Measurements from ENCODE around the gene UTP4.
A peak's percentile ranks its signal among the peaks of the same experiment; 100 is the strongest.
"Not testable (repeated sequence)": the region's sequence is repeated elsewhere in the genome, so short reads cannot be mapped to it uniquely, and the experiment has no call there.

Gene UTP4

GRCh38 chr16:69116906-69117305, 15.5 kb upstream of the UTP4 start:
- no peak overlapping the region for H3K27ac Mint-ChIP-seq
- H3K9me3 Mint-ChIP-seq = no peaks in the 10 kb centered on the region
- no peak overlapping the region for H3K4me3 Mint-ChIP-seq
- DNase-seq (ENCODE audit: low spot score in 2 of 2) (no peak), ATAC-seq (no peak)
- H3K4me1 Mint-ChIP-seq = peaks cover 12% of the 10 kb centered on the region
- H3K36me3 Mint-ChIP-seq = peaks cover 85% of the 10 kb centered on the region

GRCh38 chr16:69118468-69118867, 14.0 kb upstream of the UTP4 start:
- Mint-ChIP-seq H3K27ac (no peak overlapping the region), H3K4me1 (peaks cover 6% of the 10 kb centered on the region), H3K36me3 (peaks cover 81% of the 10 kb centered on the region), H3K4me3 (no peak overlapping the region), H3K9me3 (no peaks in the 10 kb centered on the region)
- no peak for ATAC-seq
- no peak for DNase-seq (ENCODE audit: low spot score in 2 of 2)

GRCh38 chr16:69118994-69119393, 13.5 kb upstream of the UTP4 start:
- no peak for ATAC-seq
- H3K9me3 Mint-ChIP-seq = no peaks in the 10 kb centered on the region
- no peak overlapping the region for H3K27ac Mint-ChIP-seq
- no peak for DNase-seq (ENCODE audit: low spot score in 2 of 2)
- H3K36me3 Mint-ChIP-seq = peaks cover 77% of the 10 kb centered on the region
- peaks cover 3% of the 10 kb centered on the region for H3K4me1 Mint-ChIP-seq
- no peak overlapping the region for H3K4me3 Mint-ChIP-seq

DNA sequence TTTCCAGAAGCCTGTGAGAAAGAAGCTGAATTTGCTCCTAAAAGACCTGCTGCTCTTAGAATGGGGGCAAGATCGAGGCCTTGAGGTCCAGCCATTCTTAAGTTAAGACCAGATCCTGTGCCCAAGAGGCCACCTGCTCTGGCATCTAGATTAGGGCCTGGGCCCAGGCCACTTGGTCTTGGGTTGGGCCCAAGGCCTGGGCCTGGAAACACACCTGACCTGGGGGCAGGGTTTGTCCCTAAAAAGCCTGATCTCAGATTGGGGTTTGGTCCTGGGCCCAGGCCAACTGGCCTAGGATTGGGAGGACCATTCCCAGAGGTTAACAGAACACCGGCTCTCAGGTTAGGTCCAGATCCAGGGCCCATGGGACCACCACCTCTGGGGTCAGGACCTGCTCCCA, 12.9 kb upstream of the UTP4 start:
- ATAC-seq = no peak
- DNase-seq (ENCODE audit: low spot score in 2 of 2) = no peak
- H3K36me3 Mint-ChIP-seq = peaks cover 72% of the 10 kb centered on the region

GRCh38 chr16:69120096-69120664, 12.3 kb upstream of the UTP4 start:
- H3K4me1 Mint-ChIP-seq = no peaks in the 10 kb centered on the region
- H3K4me3 Mint-ChIP-seq = no peak overlapping the region
- H3K9me3 Mint-ChIP-seq = no peaks in the 10 kb centered on the region
- no peak for ATAC-seq
- no peak for DNase-seq (ENCODE audit: low spot score in 2 of 2)
- peak overlapping the region; percentile 20 for H3K27ac Mint-ChIP-seq
- peaks cover 66% of the 10 kb centered on the region for H3K36me3 Mint-ChIP-seq

More for the DNA sequence above, 12.9 kb upstream of the UTP4 start:
- H3K4me3 Mint-ChIP-seq = no peak overlapping the region
- H3K27ac Mint-ChIP-seq = no peak overlapping the region
- H3K9me3 Mint-ChIP-seq = no peaks in the 10 kb centered on the region
- H3K4me1 Mint-ChIP-seq = no peaks in the 10 kb centered on the region

DNA sequence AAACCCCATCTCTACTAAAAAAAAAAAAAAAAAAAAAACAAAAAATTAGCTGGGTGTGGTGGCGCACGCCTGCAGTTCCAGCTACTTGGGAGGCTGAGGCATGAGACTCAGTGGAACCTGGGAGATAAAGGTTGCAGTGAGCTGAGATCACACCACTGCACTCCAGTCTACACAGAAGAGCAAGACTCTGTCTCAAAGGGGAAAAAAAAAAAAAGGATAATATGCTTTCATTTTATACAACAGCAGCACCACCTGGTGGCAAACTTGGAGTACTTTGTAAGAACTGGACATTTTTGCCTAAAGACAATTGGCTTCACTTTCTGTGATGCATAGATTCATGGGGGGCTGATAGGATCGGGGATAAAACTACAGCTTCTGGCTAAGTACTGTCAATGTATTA, 8.5 kb upstream of the UTP4 start:
- peak; percentile 31 to 69 for DNase-seq (ENCODE audit: low spot score in 2 of 2)

GRCh38 chr16:69124406-69124805, 8.0 kb upstream of the UTP4 start:
- Mint-ChIP-seq H3K4me1 (peaks cover 12% of the 10 kb centered on the region), H3K36me3 (peaks cover 56% of the 10 kb centered on the region)
- not testable (repeated sequence) for H3K27ac Mint-ChIP-seq; DNase-seq (ENCODE audit: low spot score in 2 of 2); H3K9me3 Mint-ChIP-seq; ATAC-seq; H3K4me3 Mint-ChIP-seq

More for the DNA sequence above, 8.5 kb upstream of the UTP4 start:
- no peak overlapping the region for H3K27ac Mint-ChIP-seq
- H3K9me3 Mint-ChIP-seq = no peaks in the 10 kb centered on the region
- no peak overlapping the region for H3K4me3 Mint-ChIP-seq
- H3K4me1 Mint-ChIP-seq = peaks cover 10% of the 10 kb centered on the region
- peaks cover 56% of the 10 kb centered on the region for H3K36me3 Mint-ChIP-seq
- peak; percentile 58 for ATAC-seq

DNA sequence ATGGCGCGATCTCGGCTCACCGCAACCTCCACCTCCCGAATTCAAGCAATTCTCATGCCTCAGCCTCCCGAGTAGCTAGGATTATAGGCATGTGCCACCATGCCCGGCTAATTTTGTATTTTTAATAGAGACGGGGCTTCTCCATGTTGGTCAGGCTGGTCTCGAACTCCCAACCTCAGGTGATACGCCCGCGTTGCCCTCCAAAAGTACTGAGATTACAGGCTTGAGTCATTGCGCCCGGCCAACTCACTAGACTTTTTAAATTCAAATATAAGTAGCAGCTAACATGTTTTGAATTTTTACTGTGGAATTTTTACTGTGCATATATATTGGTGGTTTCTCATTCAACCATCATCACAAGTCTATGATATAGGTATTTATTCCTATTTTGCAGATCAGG, 7.5 kb upstream of the UTP4 start:
- not testable (repeated sequence) for ATAC-seq; DNase-seq (ENCODE audit: low spot score in 2 of 2); H3K4me3 Mint-ChIP-seq; H3K9me3 Mint-ChIP-seq; H3K27ac Mint-ChIP-seq
- Mint-ChIP-seq H3K36me3 (peaks cover 56% of the 10 kb centered on the region), H3K4me1 (peaks cover 17% of the 10 kb centered on the region)

GRCh38 chr16:69126221-69126620, 6.2 kb upstream of the UTP4 start:
- H3K4me1 Mint-ChIP-seq = peaks cover 26% of the 10 kb centered on the region
- ATAC-seq (no peak), DNase-seq (ENCODE audit: low spot score in 2 of 2) (no peak)
- no peak overlapping the region for H3K4me3 Mint-ChIP-seq
- H3K27ac Mint-ChIP-seq = no peak overlapping the region
- H3K9me3 Mint-ChIP-seq = no peaks in the 10 kb centered on the region
- H3K36me3 Mint-ChIP-seq = peaks cover 51% of the 10 kb centered on the region

DNA sequence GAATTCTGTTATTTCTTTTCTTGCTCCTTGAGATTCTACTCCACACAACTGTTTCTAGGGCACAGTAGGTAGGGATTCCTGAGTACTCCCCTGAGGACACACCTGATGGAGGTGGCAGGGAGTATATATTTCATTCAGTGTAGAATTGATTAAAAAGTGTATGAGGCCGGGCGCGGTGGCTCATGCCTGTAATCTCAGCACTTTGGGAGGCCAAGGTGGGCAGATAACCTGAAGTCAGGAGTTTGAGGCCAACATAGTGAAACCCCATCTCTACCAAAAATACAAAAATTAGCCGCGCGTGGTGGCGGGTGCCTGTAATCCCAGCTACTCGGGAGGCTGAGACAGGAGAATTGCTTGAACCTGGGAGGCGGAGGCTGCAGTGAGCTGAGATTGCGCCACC, 5.6 kb upstream of the UTP4 start:
- not testable (repeated sequence) for H3K27ac Mint-ChIP-seq

DNA sequence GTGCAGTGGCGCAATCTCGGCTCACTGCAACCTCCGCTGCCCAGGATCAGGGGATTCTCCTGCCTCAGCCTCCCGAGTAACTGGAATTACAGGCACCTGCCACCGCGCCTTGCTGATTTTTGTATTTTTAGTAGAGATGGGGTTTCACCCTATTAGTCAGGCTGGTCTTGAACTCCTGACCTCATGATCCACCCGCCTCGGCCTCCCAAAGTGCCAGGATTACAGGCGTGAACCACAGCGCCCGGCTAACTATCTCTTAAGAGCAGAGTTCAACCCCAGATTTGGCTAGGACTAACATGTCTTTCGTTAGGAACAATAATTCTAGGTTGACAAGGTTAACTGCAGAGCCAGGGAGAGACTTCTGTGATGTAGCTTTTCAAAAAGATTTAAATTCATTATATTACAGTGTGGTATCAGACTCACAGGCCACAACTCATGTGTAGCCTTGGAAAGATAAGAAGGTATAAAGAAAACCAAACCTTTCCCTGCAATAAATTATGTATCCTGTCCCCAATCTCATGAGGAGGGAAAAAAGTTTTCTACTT, 4.4 kb upstream of the UTP4 start:
- no peak overlapping the region for H3K27ac Mint-ChIP-seq
- ATAC-seq (no peak), DNase-seq (ENCODE audit: low spot score in 2 of 2) (no peak)
- H3K4me1 Mint-ChIP-seq = peaks cover 33% of the 10 kb centered on the region
- no peak overlapping the region for H3K4me3 Mint-ChIP-seq
- peaks cover 49% of the 10 kb centered on the region for H3K36me3 Mint-ChIP-seq
- no peaks in the 10 kb centered on the region for H3K9me3 Mint-ChIP-seq

More for the DNA sequence above, 5.6 kb upstream of the UTP4 start:
- Mint-ChIP-seq H3K4me1 (peaks cover 32% of the 10 kb centered on the region), H3K36me3 (peaks cover 51% of the 10 kb centered on the region)
- not testable (repeated sequence) for H3K4me3 Mint-ChIP-seq; H3K9me3 Mint-ChIP-seq; DNase-seq (ENCODE audit: low spot score in 2 of 2); ATAC-seq

DNA sequence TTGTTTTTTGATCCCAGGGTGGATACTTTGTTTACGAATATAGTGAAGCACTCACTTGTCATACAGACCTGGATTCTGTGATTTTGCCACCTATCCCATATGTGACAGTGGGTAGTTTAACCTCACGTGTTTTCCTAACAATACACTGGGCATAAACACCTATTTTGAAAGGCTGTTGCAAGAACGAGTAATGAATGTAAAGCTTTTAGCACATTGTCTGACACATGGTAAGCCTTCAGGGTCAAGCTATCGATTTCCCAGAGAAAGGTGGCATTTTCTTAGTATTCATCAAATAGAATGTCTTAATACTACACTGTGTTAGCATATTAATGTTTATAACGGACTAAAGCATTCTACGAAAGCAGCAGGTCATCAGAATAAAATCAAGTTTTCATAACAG, 2.0 kb upstream of the UTP4 start:
- H3K9me3 Mint-ChIP-seq = no peaks in the 10 kb centered on the region
- no peak for ATAC-seq
- H3K4me3 Mint-ChIP-seq = peak overlapping the region; percentile 86
- no peak for DNase-seq (ENCODE audit: low spot score in 2 of 2)
- H3K4me1 Mint-ChIP-seq = peaks cover 49% of the 10 kb centered on the region
- peaks cover 69% of the 10 kb centered on the region for H3K36me3 Mint-ChIP-seq
- no peak overlapping the region for H3K27ac Mint-ChIP-seq

- Mint-ChIP-seq H3K9me3 (no peaks in the 10 kb centered on the region), H3K4me3 (peak overlapping the region; percentile 86), H3K27ac (peak overlapping the region; percentile 90), H3K4me1 (peaks cover 51% of the 10 kb centered on the region), H3K36me3 (peaks cover 77% of the 10 kb centered on the region)
- DNase-seq (ENCODE audit: low spot score in 2 of 2) = no peak
- no peak for ATAC-seq
These were observed 1.1 kb upstream of the UTP4 start for GRCh38 chr16:69131167-69131838.

DNA sequence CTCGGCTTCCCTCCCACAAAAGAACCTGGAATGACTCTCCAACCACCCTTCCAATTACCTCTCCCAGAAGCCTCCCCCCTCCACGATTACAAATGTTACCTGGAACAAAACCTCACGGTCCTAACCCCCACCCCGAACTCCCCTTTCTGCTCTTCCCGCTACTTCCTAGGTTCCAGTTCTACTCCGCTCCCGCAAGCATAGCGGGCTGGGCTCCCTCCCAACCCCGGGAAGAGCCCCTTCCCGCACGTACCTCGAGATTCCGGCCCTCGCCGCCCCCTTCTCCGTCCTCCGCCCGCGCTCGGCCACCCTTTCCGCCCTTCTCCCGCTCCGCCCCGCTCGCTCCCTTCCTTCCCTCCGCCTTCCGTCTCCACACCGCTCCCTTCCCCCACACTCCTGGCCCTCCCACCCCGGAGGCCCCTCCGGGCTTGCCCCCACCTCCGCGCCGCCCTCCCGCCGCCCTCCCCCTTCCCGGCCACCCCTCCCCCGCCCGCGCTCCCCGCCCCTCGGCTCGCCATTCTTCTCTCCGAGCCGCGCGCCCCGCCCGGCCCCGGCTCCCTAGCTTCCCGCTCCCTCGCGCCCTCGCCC, 518 bp upstream of the UTP4 start:
- peak overlapping the region; percentile 90 for H3K27ac Mint-ChIP-seq
- DNase-seq (ENCODE audit: low spot score in 2 of 2) = peak in 1 of 2 donors; percentile 86
- peaks cover 81% of the 10 kb centered on the region for H3K36me3 Mint-ChIP-seq
- peak overlapping the region; percentile 86 for H3K4me3 Mint-ChIP-seq
- peak; percentile 70 for ATAC-seq
- peaks cover 51% of the 10 kb centered on the region for H3K4me1 Mint-ChIP-seq
- no peaks in the 10 kb centered on the region for H3K9me3 Mint-ChIP-seq

- DNase-seq (ENCODE audit: low spot score in 2 of 2) (no peak), ATAC-seq (no peak)
- peak overlapping the region; percentile 90 for H3K27ac Mint-ChIP-seq
- no peaks in the 10 kb centered on the region for H3K9me3 Mint-ChIP-seq
- peaks cover 83% of the 10 kb centered on the region for H3K36me3 Mint-ChIP-seq
- peaks cover 46% of the 10 kb centered on the region for H3K4me1 Mint-ChIP-seq
- peak overlapping the region; percentile 86 for H3K4me3 Mint-ChIP-seq
These were observed 1.0 kb downstream of the UTP4 start for GRCh38 chr16:69133373-69133954.
